Hepatocyte (in vitro differentiated cells): ENCODE measurements around the gene NDUFC2.

Experiments
- EZH2 ChIP-seq: fragments of 200-600 bp; sonication (generic); IDR thresholded peaks from 2 replicates; pipeline ENCODE4 v1.6.1; 2016; ENCODE audit warnings: antibody characterized with exemption, mild to moderate bottlenecking, borderline replicate concordance
- TF ChIP-seq, protein P1 (sequence below): fragments of 200-600 bp; sonication (generic); IDR thresholded peaks from 2 replicates; pipeline ENCODE4 v1.5.1; 2016; ENCODE audit warnings: antibody characterized with exemption, mild to moderate bottlenecking; ENCODE audit not compliant: poor library complexity

DNA sequence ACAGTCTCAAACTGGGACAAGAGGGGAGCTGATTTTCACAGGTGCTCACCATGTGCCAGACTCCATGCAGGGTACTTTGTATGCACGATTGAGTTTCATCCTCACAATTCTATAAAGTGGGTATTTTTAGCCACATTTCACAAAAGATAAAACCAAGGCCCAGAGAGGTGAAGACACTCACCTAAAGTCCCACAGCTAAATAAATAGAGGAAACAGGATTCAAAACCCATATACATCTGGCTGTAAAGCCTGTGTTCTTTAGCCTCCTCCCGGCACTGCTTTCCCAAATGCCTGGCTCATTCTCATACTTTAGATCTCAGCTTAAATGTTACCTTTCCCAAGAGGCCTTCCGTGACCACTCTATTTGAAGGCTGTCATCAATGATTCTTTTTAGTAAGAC is 43.3 kb downstream of the NDUFC2 start:
- TF ChIP-seq, protein P1, sequence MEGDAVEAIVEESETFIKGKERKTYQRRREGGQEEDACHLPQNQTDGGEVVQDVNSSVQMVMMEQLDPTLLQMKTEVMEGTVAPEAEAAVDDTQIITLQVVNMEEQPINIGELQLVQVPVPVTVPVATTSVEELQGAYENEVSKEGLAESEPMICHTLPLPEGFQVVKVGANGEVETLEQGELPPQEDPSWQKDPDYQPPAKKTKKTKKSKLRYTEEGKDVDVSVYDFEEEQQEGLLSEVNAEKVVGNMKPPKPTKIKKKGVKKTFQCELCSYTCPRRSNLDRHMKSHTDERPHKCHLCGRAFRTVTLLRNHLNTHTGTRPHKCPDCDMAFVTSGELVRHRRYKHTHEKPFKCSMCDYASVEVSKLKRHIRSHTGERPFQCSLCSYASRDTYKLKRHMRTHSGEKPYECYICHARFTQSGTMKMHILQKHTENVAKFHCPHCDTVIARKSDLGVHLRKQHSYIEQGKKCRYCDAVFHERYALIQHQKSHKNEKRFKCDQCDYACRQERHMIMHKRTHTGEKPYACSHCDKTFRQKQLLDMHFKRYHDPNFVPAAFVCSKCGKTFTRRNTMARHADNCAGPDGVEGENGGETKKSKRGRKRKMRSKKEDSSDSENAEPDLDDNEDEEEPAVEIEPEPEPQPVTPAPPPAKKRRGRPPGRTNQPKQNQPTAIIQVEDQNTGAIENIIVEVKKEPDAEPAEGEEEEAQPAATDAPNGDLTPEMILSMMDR = no peak
- TF ChIP-seq EZH2 = no peak
